Fibroblast of skin of back (primary cell): Measurements from ENCODE around the gene SIGLEC11. TPM values are rescaled to one million over a fixed set of nuclear protein-coding genes. Genes with fewer than 3 reads are reported as not detected.
A peak's percentile ranks its signal among the peaks of the same experiment; 100 is the strongest.
"Not testable (repeated sequence)": the region's sequence is repeated elsewhere in the genome, so short reads cannot be mapped to it uniquely, and the experiment has no call there.

Experiments
- DNase-seq: peaks from one replicate; pipeline ENCODE4 v3.0.0-alpha.2; 2013
- polyA plus RNA-seq, 2 experiments: library from polyadenylated mRNA; unstranded; fragments of 120-200 nt; gene quantifications; one replicate each; pipeline ENCODE4 v1.2.1, GENCODE V29; 2013; ENCODE audit not compliant: insufficient read length in 2 of 2

SIGLEC11 gene, protein sequence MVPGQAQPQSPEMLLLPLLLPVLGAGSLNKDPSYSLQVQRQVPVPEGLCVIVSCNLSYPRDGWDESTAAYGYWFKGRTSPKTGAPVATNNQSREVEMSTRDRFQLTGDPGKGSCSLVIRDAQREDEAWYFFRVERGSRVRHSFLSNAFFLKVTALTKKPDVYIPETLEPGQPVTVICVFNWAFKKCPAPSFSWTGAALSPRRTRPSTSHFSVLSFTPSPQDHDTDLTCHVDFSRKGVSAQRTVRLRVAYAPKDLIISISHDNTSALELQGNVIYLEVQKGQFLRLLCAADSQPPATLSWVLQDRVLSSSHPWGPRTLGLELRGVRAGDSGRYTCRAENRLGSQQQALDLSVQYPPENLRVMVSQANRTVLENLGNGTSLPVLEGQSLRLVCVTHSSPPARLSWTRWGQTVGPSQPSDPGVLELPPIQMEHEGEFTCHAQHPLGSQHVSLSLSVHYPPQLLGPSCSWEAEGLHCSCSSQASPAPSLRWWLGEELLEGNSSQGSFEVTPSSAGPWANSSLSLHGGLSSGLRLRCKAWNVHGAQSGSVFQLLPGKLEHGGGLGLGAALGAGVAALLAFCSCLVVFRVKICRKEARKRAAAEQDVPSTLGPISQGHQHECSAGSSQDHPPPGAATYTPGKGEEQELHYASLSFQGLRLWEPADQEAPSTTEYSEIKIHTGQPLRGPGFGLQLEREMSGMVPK
- polyA plus RNA-seq (2013, experiment 1 of 2; ENCODE audit: insufficient read length): not detected
- polyA plus RNA-seq (2013, experiment 2 of 2; ENCODE audit: insufficient read length): not detected

- not testable (repeated sequence) for DNase-seq
Observed at GRCh38 chr19:49960980-49961379, at the start of gene SIGLEC11. TSS of gene SIGLEC11 (minus strand) at chr19:49961172. CDS start at chr19:49961081, 91 bp downstream.

DNA sequence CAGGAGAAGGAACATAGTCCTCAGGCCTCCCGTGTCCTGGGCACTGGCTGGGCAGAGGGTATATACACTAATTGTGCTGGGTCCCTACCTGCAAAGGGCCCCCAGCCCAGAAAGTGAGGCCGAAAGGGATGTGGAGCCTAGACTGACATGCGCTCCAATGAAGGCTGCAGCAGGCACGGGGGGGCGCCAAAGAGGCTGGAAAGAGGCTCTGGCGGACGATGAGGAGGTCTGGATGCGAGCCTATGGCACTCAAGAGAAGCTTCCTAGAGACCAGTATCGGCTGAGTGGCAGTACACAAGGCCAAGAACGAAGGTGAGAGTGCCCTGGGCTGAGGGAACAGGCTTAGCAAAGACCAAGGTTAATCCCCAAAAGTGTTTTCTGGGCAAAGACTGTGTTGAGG is 47.6 kb upstream of the SIGLEC11 start:
- no peak for DNase-seq

DNA sequence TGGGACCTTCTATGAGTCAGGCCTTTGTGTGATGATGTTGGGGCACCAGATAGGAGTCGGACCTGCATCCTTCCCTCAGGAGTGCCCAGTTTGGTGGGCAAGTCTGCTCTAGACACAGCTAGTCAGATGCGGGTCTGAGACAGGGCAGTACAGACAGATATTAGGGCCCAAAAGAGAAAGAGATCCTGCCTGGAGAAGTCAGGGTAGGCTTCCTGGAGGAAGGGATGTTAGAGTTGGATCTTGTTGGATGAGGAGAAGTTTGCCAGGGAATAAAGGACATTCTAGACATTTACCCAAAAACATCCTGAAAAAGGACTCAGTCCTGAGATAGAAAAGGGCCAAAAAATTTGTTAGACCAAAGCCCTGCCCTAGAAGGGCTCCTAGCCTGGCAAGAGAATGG is 47.0 kb upstream of the SIGLEC11 start:
- no peak for DNase-seq

DNA sequence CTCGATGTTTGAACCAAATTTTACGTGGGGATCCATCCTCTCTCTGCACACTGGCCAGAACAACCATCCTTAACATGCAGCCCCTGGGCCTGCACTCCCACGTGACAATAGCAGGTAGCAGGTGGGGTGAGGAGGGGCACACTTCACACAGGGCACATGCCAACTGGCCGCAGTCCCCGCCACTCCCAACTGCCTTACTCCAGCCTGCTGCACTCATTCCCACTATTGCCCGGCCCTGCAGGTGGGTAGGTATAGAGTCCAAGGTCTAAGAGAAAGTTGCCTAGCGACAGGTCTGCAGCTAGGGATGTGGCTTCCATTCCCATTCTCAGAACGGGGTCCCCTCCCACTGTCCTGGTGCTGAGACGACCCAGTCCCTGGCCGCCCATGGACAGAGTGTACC is 46.2 kb upstream of the SIGLEC11 start:
- DNase-seq: no peak

DNA sequence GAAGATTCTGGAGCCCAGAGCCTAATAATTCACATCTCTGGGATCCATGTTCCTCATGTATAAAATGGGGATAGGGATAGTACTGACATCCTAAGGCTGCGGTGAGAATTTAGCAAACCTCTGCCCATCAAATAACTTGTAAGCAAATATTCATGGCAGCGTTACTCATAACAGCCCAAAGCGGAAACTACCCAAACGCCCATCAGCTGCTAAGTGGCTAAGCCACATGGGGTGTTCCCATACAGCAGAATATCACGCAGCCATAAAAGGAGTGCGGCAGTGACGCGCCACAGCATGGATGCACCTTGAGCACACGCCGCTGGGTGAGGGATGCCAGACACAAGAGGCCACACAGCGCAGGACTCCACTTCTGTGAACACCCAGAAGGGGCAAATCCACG is 44.5 kb upstream of the SIGLEC11 start:
- DNase-seq: no peak

GRCh38 chr19:50003810-50004419 is 42.9 kb upstream of the SIGLEC11 start:
- peak; percentile 97 for DNase-seq

DNA sequence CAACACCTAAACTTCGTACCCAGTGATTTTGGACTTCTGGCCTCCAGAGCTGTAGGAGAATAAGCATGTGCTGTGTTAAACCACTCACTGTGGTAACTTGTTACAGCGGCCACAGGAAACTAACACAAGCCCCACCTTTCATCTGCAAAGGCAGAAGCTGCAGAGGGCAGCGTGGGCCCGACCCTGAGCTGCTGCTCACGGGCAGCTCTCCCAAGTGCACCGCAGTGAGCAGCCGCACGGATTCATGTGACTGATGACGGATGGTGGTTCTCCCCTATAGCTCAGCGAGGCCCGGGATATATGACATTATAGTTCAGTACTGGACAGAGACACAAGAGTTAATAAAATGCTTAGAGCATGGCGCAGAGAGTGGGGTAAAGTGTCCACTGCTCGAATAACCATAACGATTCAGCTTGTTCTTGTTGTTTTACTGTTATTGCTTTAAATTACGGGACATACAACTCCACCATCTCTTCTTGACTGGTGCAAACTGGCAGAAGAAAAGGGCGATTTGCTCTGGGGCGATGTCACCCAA is 42.3 kb upstream of the SIGLEC11 start:
- DNase-seq: no peak

- no peak for DNase-seq
Observed at GRCh38 chr19:50002386-50002960, 41.5 kb upstream of the SIGLEC11 start.

GRCh38 chr19:50001775-50002174 is 40.8 kb upstream of the SIGLEC11 start:
- no peak for DNase-seq

- DNase-seq: no peak
Observed at GRCh38 chr19:50000841-50001557, 40.0 kb upstream of the SIGLEC11 start.

DNA sequence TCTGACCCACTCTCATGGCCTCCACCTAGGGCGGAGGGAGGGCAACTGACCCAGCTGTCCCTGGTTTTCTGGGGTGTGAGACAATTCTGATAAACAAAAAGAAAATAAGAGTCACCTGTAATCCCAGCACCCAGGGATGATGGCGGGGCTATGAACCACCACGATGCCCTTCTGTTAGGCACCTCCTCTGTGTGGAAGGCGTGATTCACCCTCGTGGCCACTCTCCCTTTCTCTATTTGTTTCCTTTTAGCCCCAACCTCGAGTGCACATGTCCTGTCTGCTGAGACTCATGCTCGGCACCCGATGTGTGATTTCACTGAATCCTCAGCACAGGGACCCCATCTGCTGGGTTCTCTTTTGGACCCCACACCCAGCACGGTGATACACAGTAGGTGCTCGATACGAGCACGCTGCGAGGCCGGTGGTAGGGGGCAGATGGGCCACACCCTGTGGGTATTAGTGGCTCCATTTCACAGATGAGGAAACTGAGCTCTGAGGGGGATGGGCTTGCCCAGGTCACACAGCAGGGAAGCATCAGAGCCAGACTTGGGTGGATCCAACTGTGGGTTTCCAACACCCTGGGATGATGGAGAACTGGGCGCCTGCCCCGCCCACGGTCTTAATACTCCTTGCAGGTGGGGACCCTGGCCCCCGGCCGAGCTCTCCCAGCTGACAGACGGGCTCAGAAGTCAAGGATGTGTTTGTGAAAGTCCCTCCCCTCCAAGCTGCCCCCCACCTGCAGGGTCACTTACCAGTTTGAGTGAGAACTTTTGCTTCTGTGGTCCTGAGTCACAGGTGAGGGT is 39.3 kb upstream of the SIGLEC11 start:
- DNase-seq: no peak

- DNase-seq: no peak
Observed at GRCh38 chr19:49999371-50000010, 38.5 kb upstream of the SIGLEC11 start.

- DNase-seq: peak; percentile 24
Observed at GRCh38 chr19:49997709-49998108, 36.7 kb upstream of the SIGLEC11 start.

- peak; percentile 21 for DNase-seq
Observed at GRCh38 chr19:49988433-49988832, 27.5 kb upstream of the SIGLEC11 start.

GRCh38 chr19:49988007-49988406 is 27.0 kb upstream of the SIGLEC11 start:
- DNase-seq: no peak

DNA sequence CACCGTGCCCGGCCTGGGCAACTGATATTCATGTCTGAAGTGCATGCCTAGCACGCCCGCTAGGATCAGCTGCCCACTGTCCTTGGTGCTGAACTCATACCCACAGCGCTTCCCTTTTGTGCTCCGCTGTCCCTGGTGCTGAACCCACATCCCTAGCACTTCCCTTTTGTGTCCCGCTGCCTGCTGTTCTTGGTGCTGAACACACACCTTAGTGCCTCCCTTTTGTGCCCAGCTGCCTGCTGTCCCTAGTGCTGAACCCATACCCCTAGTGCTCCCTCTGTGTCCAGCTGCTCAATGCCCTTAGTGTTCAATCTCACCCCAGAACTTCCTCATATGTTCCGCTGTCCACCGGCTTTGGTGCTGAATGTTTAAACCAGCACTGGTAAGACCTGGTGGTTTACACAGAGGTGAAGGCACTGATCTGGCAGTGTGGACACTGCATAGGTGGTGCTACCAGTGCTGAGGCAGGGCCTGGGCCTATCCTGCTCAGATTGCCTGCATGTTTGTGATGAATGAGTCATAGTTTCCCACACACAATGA is 26.3 kb upstream of the SIGLEC11 start:
- peak; percentile 89 for DNase-seq

DNA sequence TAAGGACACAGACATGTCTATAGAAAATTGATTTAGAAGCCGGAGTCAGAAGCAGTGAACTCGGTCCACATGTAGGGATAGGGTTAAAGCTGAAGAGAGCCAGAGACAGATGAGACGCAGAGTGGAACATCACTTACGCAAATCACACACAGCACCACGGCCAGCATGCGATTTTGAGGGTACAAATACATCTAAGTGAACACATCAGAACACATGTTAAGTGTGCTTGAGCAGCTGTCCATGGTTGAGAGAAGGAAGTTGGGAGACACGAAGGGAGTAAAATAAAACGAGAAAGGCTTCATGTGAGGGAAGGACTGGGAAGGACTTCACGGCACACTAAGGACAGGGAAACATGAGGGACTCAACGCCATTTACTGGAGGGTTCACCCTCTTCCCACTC is 25.4 kb upstream of the SIGLEC11 start:
- no peak for DNase-seq

DNA sequence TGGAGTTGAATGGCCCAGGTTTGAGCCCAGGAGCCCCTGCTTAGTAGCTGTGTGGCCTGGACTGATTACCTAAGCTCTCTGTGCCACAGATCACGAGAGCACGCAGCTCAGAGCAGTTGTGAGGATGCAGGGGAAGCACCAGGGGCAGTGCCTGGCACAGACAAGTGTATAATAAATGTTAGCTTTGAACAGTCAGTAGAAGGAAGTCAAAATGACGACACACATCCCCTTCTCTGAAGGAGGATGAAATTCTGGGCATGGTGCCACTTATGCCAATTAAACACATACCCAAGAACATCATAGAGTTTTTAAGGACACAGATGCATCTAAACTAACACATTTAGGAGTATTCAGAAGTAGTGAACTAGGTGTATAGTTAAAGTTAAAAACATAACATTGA is 24.9 kb upstream of the SIGLEC11 start:
- peak; percentile 6 for DNase-seq

DNA sequence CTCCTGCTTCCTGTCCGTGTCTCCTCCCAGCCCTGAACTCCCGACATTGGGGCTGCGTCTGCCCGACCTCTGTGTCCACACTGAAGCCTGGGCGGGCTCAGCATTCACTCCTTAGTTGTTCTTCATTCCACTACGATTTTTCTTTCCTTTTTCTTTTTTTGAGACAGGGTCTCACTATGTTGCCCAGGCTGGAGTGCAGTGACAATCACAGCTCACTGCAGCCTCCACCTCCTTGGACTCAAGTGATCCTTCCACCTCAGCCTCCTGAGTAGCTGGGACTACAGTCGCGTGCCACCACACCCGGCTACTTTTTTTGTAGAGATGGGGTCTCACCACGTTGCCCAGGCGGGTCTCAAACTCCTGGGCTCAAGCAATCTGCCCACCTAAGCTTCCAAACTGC is 23.5 kb upstream of the SIGLEC11 start:
- no peak for DNase-seq

- DNase-seq: peak; percentile 28
Observed at GRCh38 chr19:49983645-49984229, 22.8 kb upstream of the SIGLEC11 start.
